A673 (cell line): ENCODE measurements around the gene PEPD. TPM values are rescaled to one million over a fixed set of nuclear protein-coding genes. Genes with fewer than 3 reads are reported as not detected.

Source experiments
- BruUV-seq: library from RNA; stranded (reverse); fragments of 400-500 nt; replicated peaks from 2 replicates; lab custom pipeline; 2021; lab: Mats Ljungman, UMichigan
- CTCF ChIA-PET: fragments of 300-600 bp; sonication (Branson Sonifier 250); formaldehyde crosslinking; loops from one replicate; lab custom pipeline; 2022; ENCODE audit warnings: antibody characterized with exemption; lab: Charles Lee
- POLR2A ChIA-PET: fragments of 300-600 bp; sonication (Branson Sonifier 250); formaldehyde crosslinking; loops from one replicate; lab custom pipeline; 2022; ENCODE audit warnings: antibody characterized with exemption; ENCODE audit not compliant: low non-redundant PET; lab: Charles Lee
- DNase-seq: peaks from one replicate; pipeline ENCODE4 v3.0.0-alpha.2; 2015; ENCODE audit warnings: low spot score
- H3K27ac ChIP-seq: fragments of 200-600 bp; sonication (generic); 2 replicates; pipeline ENCODE4 v1.5.1; 2016; ENCODE audit warnings: mixed run types, low read depth, mild to moderate bottlenecking, mixed read lengths, antibody characterized with exemption, low read length; ENCODE audit not compliant: poor library complexity, severe bottlenecking
- H3K27me3 ChIP-seq: fragments of 200-600 bp; sonication (generic); replicated peaks from 2 replicates; pipeline ENCODE4 v1.6.1; 2017; ENCODE audit warnings: mixed run types, low read depth, mild to moderate bottlenecking, mixed read lengths, antibody characterized with exemption, low read length; ENCODE audit not compliant: insufficient read depth, poor library complexity
- H3K36me3 ChIP-seq: fragments of 200-600 bp; sonication (generic); 2 replicates; pipeline ENCODE4 v1.6.1; 2016; ENCODE audit warnings: mixed run types, mild to moderate bottlenecking, mixed read lengths, antibody characterized with exemption, low read length; ENCODE audit not compliant: insufficient read depth, poor library complexity, severe bottlenecking
- H3K4me1 ChIP-seq: fragments of 200-600 bp; sonication (generic); 2 replicates; pipeline ENCODE4 v1.6.1; 2017; ENCODE audit warnings: mixed run types, mild to moderate bottlenecking, mixed read lengths, antibody characterized with exemption, low read length; ENCODE audit not compliant: insufficient read depth, poor library complexity, severe bottlenecking
- H3K4me3 ChIP-seq: fragments of 200-600 bp; sonication (generic); 2 replicates; pipeline ENCODE4 v1.5.1; 2016; ENCODE audit warnings: low read depth, mixed run types, mild to moderate bottlenecking, mixed read lengths, low read length; ENCODE audit not compliant: poor library complexity, severe bottlenecking
- H3K9me3 ChIP-seq: fragments of 200-600 bp; sonication (generic); 2 replicates; pipeline ENCODE4 v1.6.1; 2016; ENCODE audit warnings: mixed run types, low read depth, mild to moderate bottlenecking, mixed read lengths, antibody characterized with exemption, low read length; ENCODE audit not compliant: poor library complexity, severe bottlenecking
- EZH2 ChIP-seq: fragments of 200-600 bp; sonication (generic); IDR thresholded peaks from 2 replicates; pipeline ENCODE4 v1.6.1; 2017; ENCODE audit warnings: borderline replicate concordance, low read depth, mild to moderate bottlenecking, mixed read lengths, antibody characterized with exemption, low read length; ENCODE audit not compliant: poor library complexity, severe bottlenecking
- intact Hi-C: fragments of 100-400 bp; cut with micrococcal nuclease; formaldehyde crosslinking; loops from one replicate; pipeline ENCODE4 v1.10.0; 2022; ENCODE audit not compliant: unreplicated experiment
- total RNA-seq: library from RNA; stranded (reverse); gene quantifications from 2 replicates; pipeline ENCODE4 v1.2.3, GENCODE V29; 2021
- TF ChIP-seq, protein P1 (sequence below): fragments of 300-800, 200-600 bp; sonication (generic); conservative IDR thresholded peaks from 2 replicates; pipeline ENCODE4 v1.5.1; 2017; ENCODE audit warnings: low read depth, mild to moderate bottlenecking, antibody characterized with exemption, low read length, moderate library complexity, mixed read lengths

PEPD gene
- total RNA-seq, 1 experiment from 2014 or later = 82.2 TPM

- Histone ChIP-seq H3K27ac (no peak overlapping the region), H3K36me3 (no peaks in the 10 kb centered on the region), H3K4me1 (no peaks in the 10 kb centered on the region), H3K4me3 (no peak overlapping the region), H3K27me3 (no peaks in the 10 kb centered on the region), H3K9me3 (no peaks in the 10 kb centered on the region)
- ChIA-PET POLR2A (no interaction called here), CTCF (no interaction called here)
- TF ChIP-seq, protein P1, sequence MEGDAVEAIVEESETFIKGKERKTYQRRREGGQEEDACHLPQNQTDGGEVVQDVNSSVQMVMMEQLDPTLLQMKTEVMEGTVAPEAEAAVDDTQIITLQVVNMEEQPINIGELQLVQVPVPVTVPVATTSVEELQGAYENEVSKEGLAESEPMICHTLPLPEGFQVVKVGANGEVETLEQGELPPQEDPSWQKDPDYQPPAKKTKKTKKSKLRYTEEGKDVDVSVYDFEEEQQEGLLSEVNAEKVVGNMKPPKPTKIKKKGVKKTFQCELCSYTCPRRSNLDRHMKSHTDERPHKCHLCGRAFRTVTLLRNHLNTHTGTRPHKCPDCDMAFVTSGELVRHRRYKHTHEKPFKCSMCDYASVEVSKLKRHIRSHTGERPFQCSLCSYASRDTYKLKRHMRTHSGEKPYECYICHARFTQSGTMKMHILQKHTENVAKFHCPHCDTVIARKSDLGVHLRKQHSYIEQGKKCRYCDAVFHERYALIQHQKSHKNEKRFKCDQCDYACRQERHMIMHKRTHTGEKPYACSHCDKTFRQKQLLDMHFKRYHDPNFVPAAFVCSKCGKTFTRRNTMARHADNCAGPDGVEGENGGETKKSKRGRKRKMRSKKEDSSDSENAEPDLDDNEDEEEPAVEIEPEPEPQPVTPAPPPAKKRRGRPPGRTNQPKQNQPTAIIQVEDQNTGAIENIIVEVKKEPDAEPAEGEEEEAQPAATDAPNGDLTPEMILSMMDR = no peak
- TF ChIP-seq EZH2 = no peak
- DNase-seq = no peak
- no TSS peak for BruUV-seq
- intact Hi-C loops = no loop called here
Observed at GRCh38 chr19:33445442-33446329, 75.9 kb downstream of the PEPD start.

- TF ChIP-seq, protein P1 = no peak
- no peak for TF ChIP-seq EZH2
- no peaks in the 10 kb centered on the region for H3K27me3 ChIP-seq
- no peak for DNase-seq
- no peaks in the 10 kb centered on the region for H3K9me3 ChIP-seq
- no peak overlapping the region for H3K4me3 ChIP-seq
- intact Hi-C loops = no loop called here
- H3K27ac ChIP-seq = no peak overlapping the region
- no TSS peak for BruUV-seq
- no peaks in the 10 kb centered on the region for H3K36me3 ChIP-seq
- POLR2A ChIA-PET = no interaction called here
- no peaks in the 10 kb centered on the region for H3K4me1 ChIP-seq
- CTCF ChIA-PET = no interaction called here
Observed at GRCh38 chr19:33444562-33445441, 76.8 kb downstream of the PEPD start.

GRCh38 chr19:33443638-33444561, 77.7 kb downstream of the PEPD start:
- Histone ChIP-seq H3K4me3 (no peak overlapping the region), H3K36me3 (no peaks in the 10 kb centered on the region), H3K9me3 (no peaks in the 10 kb centered on the region), H3K27ac (no peak overlapping the region), H3K4me1 (no peaks in the 10 kb centered on the region), H3K27me3 (no peaks in the 10 kb centered on the region)
- DNase-seq = no peak
- BruUV-seq = no TSS peak
- intact Hi-C loops = no loop called here
- no peak for TF ChIP-seq EZH2
- TF ChIP-seq, protein P1 = no peak
- CTCF ChIA-PET = no interaction called here
- POLR2A ChIA-PET = no interaction called here
